Activated naive CD4-positive, alpha-beta T cell treated with anti-CD3 and anti-CD28 coated beads for 36 hours (primary cell): Measurements from ENCODE around the gene DDX1. TPM values are rescaled to one million over a fixed set of nuclear protein-coding genes. Genes with fewer than 3 reads are reported as not detected.

Experiments used
- CTCF ChIA-PET: fragments of 350-600 bp; sonication (Branson Sonifier 250); formaldehyde crosslinking; loops from one replicate; lab custom pipeline; 2021; ENCODE audit warnings: antibody characterized with exemption; lab: Charles Lee
- DNase-seq: peaks from one replicate; pipeline ENCODE4 v3.0.0-alpha.2; 2020
- H3K27ac Mint-ChIP-seq: one replicate; pipeline ENCODE4 v1.8.0; 2021; ENCODE audit warnings: mild to moderate bottlenecking, mixed read lengths
- H3K27me3 Mint-ChIP-seq: one replicate; pipeline ENCODE4 v1.8.0; 2021; ENCODE audit warnings: low read depth, mixed read lengths
- H3K36me3 Mint-ChIP-seq: one replicate; pipeline ENCODE4 v1.8.0; 2021; ENCODE audit warnings: low read depth, mixed read lengths
- H3K4me1 Mint-ChIP-seq: one replicate; pipeline ENCODE4 v1.8.0; 2021; ENCODE audit warnings: low read depth, mixed read lengths
- H3K4me3 Mint-ChIP-seq: one replicate; pipeline ENCODE4 v1.8.0; 2021; ENCODE audit warnings: mild to moderate bottlenecking, moderate library complexity, mixed read lengths
- H3K9me3 Mint-ChIP-seq: one replicate; pipeline ENCODE4 v1.8.0; 2021; ENCODE audit warnings: mixed read lengths
- intact Hi-C: fragments of 100-400 bp; cut with micrococcal nuclease; formaldehyde crosslinking; loops from one replicate; pipeline ENCODE4 v1.15.1; 2023
- total RNA-seq, 2 experiments: library from RNA; stranded (reverse); gene quantifications; one replicate each; pipeline ENCODE4 v1.2.3, GENCODE V29; 2021

The DDX1 gene
- total RNA-seq, 2 experiments from 2014 or later, result 61.7 to 64.1 TPM

DNA sequence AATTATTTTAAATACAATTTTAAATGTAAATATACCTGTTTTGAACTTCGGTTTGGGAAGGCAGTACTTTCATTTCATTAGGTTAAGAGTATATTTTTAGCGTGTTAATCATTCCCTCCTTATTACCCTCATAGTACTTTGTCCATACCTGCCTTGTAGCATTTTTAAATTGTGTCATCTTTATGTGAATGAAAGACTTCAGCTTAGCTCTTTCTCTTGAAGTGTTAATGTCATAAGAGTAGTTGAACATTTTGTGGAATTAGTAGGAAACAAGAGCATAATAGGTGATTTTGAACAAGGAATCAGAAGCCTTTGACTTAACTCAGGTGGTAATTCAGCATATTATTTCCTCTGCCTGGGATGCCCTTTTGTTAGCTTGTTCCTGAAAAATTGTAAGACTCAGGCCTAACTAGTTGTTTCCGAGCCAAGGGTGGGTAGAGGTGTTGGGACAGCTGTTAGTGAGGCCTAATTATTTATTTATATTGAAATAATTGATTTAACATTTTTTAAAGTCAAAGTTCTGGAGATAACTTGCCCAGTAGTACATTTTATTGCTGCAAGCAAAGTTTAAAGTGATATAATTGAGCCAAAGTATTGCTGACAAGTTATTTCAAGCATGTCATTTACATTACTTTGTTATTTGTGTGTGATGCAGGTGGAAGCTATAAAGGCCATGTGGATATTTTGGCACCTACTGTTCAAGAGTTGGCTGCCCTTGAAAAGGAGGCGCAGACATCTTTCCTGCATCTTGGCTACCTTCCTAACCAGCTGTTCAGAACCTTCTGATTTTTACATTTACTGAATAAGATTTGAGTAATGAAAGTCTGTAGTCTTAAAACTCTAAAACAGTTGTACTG is 38.7 kb downstream of the DDX1 start:
- no peak for DNase-seq
- intact Hi-C loops, result no loop called here
- peaks cover 44% of the 10 kb centered on the region for H3K36me3 Mint-ChIP-seq
- no peaks in the 10 kb centered on the region for H3K9me3 Mint-ChIP-seq
- H3K4me1 Mint-ChIP-seq, result peaks cover 9% of the 10 kb centered on the region
- CTCF ChIA-PET, result interaction anchor here (1.3 kb wide), 1 partner anchor 9 kb away, joined by 3 read pairs; no protein-coding TSS in a partner anchor
- no peaks in the 10 kb centered on the region for H3K27me3 Mint-ChIP-seq
- H3K27ac Mint-ChIP-seq, result no peak overlapping the region
- no peak overlapping the region for H3K4me3 Mint-ChIP-seq

DNA sequence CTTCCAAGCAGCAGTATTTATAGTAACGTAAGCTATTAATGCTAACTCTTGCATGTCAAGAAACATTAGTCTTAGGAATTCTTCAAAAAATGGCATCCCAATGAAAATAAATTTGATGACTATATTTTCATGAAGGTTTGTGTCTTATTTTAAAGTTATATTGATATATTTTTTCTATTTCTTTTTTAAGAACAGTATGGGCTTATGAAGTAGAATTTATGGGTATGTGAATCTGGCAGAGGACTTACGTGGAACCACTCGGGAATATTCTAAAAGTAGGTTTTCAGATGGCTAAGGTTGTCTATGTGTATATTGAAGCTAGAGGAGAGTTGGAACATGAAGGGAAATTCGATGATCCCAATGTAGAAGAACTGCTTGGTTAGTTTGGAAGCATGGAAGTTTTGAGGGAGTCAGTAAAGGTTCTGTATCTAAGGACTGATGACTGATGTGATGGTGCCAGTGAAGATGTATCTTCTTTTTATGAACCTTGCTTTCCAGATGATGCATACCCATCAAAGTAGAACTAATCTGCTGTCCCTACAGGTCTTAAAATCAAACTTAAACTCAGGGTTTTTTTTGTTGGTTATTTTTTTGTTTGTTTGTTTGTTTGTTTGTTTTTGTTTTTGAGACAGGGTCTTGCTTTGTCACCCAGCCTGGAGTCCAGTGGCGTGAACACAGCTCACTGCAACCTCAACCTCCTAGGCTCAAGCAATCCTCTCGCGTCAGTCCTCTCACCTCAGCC is 39.5 kb downstream of the DDX1 start:
- H3K27ac Mint-ChIP-seq, result no peak overlapping the region

DNA sequence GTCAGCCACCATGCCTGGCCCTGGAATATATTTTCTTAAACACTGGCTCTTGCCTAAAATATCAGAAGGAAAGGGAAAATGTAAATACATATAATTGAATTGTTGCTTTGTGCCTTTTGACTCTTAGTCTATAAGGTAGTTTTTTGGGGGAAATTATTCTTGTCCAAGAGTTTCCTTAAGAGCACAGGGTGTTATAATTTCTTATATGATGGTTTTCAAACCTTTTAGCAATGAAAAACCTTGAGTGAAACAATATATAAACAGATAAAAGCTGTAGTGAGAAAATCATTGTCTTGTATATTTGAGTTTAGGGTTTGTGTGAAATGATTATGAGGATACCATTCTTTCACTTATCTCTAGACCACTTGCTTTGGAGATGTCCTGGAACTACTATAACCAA is 40.2 kb downstream of the DDX1 start:
- CTCF ChIA-PET, result interaction anchor here (1.4 kb wide), 1 partner anchor 11 kb away, joined by 3 read pairs; no protein-coding TSS in a partner anchor
- Mint-ChIP-seq H3K4me1 (peaks cover 4% of the 10 kb centered on the region), H3K27me3 (no peaks in the 10 kb centered on the region), H3K4me3 (no peak overlapping the region), H3K36me3 (peaks cover 34% of the 10 kb centered on the region), H3K27ac (peak overlapping the region; percentile 70), H3K9me3 (no peaks in the 10 kb centered on the region)
- DNase-seq, result no peak
- intact Hi-C loops, result no loop called here

More for the DNA sequence above, 39.5 kb downstream of the DDX1 start:
- no peak for DNase-seq
- intact Hi-C loops, result no loop called here
- Mint-ChIP-seq H3K9me3 (no peaks in the 10 kb centered on the region), H3K4me1 (peaks cover 9% of the 10 kb centered on the region), H3K27me3 (no peaks in the 10 kb centered on the region), H3K4me3 (no peak overlapping the region), H3K36me3 (peaks cover 39% of the 10 kb centered on the region)
- CTCF ChIA-PET, result interaction anchor here (1.3 kb wide), 1 partner anchor 8 kb away, joined by 3 read pairs; no protein-coding TSS in a partner anchor

DNA sequence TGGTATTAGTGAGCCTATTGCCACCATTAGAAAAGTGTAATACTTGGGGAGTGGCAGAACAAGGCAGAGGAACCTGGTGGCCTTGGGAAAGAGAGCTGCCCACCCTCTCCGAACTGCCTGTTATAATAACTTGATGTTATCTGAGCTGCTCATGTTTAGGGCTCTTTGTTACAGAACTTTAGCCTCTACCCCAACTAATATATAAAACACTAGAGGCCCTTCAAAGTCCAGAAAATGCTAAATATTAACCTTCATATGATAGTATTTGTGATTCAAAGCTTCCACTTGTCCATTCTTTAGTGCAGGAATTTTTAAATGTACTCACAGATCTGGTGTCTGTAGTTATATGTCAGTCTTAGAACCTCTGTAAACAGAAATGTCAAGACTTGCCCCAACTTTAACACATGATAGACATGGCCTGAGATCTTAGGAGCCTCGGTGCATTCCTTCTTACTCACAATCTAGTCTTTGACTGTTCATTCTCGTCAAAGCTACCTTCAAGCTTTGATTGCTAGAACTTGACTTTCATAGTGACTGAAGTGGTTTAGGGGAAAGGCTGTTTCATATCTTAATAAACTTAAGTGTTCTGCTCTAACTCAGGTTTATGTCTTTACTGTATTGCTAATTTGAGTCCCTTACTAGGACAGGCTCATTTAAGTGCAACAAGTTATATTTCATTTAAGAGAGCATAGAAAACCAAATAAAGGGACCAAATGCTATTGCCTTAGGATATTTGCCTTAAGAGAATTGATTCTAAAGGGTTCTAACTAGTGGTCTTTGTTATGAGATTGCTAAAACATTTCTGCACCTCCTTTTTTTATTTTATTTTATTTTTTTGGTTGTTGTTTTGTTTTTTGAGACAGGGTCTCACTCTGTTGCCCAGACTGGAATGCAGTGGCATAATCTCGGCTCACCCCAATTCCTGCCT is 41.6 kb downstream of the DDX1 start:
- Mint-ChIP-seq H3K4me3 (no peak overlapping the region), H3K36me3 (peaks cover 33% of the 10 kb centered on the region), H3K27ac (peak overlapping the region; percentile 72), H3K9me3 (no peaks in the 10 kb centered on the region), H3K4me1 (peaks cover 4% of the 10 kb centered on the region), H3K27me3 (no peaks in the 10 kb centered on the region)
- no peak for DNase-seq
- intact Hi-C loops, result no loop called here
- CTCF ChIA-PET, result interaction anchor here (0.6 to 1.4 kb wide), 2 partner anchors 10 to 23 kb away, joined by 3 read pairs; no protein-coding TSS in a partner anchor

DNA sequence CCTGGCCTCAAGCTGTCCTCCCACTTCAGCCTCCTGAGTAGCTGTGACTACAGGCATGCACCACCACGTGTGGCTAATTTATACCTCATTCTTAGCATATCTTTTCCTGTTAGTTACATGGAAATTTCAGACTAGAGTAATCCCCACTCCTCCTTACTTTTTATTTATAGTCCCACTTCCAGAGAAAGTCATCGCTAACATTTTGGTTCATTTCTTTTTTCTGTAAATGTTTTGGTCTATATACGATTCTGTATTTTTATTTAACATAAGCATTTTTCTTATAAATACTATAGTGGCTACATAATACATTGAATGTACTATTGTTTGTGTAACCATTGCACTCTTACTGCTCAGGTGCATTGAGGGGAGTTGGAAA is 42.3 kb downstream of the DDX1 start:
- CTCF ChIA-PET, result interaction anchor here (0.6 kb wide), 1 partner anchor 126 kb away, joined by 10 read pairs; no protein-coding TSS in a partner anchor
- H3K27ac Mint-ChIP-seq, result peak overlapping the region; percentile 28
- intact Hi-C loops, result no loop called here

DNA sequence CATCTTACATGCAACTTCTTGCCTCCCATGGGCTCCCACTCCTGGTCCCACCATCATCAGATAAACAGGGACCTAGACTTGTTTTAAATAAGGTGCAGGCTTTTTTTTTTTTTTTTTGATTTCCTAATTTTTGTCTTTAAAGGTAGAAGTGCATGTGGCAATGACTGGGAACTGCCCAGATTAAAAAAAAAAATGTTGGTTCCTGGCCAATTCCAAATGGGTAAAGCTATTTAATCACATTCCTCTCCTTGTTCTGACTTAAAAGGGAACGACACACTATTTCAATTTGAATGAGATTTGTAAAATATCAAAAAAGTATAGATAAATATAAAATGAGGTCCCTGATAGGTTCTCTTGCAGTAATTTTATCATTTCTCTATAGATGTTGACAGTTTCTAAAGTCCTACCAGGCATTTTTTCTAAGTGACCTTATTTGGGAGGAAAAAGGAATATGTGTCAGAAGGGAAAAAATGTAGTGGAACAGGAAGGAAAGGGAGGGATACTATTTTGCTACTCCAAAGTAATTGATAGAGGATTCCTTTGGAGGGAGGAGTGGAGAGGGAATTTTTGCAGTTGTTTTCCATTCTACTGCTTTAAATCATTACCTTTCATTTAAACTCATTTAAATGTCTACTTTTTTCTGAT is 43.3 kb downstream of the DDX1 start:
- H3K4me1 Mint-ChIP-seq, result peaks cover 4% of the 10 kb centered on the region
- CTCF ChIA-PET, result interaction anchor here (0.6 to 1.3 kb wide), 5 partner anchors 94 to 668 kb away, joined by 3 to 10 read pairs (median 4); no protein-coding TSS in a partner anchor
- DNase-seq, result no peak
- no peaks in the 10 kb centered on the region for H3K9me3 Mint-ChIP-seq
- H3K4me3 Mint-ChIP-seq, result no peak overlapping the region
- intact Hi-C loops, result loop anchor here (5.0 kb wide), 3 partner anchors 162 to 1122 kb away; no protein-coding TSS in a partner anchor
- no peak overlapping the region for H3K27ac Mint-ChIP-seq
- no peaks in the 10 kb centered on the region for H3K27me3 Mint-ChIP-seq
- H3K36me3 Mint-ChIP-seq, result peaks cover 37% of the 10 kb centered on the region

More for the DNA sequence above, 42.3 kb downstream of the DDX1 start:
- Mint-ChIP-seq H3K36me3 (peaks cover 33% of the 10 kb centered on the region), H3K4me1 (peaks cover 4% of the 10 kb centered on the region), H3K27me3 (no peaks in the 10 kb centered on the region), H3K4me3 (no peak overlapping the region), H3K9me3 (no peaks in the 10 kb centered on the region)
- no peak for DNase-seq

DNA sequence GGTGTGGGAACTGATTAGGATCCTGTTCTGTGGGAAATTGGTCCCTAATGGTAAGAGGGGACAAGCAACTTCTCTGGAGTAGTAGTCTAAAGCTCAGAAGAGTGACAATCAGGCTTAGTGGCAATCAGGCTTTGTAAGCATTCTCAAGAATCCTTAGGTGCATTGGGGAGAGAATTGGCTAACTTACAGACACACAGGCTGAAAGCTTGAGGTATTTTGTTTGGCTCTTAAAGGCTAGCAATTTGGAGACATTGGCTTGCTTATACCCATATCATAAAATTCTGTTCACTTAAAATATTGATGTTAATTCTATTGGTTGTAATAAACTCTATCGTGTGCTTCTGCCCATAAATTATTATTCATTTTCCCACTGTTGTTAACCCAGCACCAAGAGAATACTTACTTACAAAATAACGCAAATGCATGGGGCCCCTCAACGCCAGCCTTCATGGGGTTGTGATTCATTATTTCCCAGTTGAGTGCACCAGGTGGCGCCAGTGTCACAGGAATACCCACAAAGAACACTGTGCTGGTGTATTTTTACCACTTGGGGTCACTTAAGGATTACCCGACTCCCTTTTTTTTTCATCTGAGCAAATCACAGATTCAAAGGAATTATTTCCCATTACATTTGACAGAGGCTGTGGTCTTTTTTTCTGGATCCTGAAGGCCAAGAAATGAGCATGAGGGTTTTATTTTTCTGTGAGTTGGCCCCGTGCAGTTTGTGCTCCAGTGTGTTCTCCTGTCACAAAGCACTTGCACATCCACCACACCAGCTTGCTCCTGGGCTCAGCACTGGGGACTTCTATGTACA is 45.5 kb downstream of the DDX1 start:
- Mint-ChIP-seq H3K36me3 (peaks cover 44% of the 10 kb centered on the region), H3K27ac (no peak overlapping the region), H3K4me3 (no peak overlapping the region), H3K9me3 (peaks cover 8% of the 10 kb centered on the region), H3K27me3 (no peaks in the 10 kb centered on the region), H3K4me1 (peaks cover 6% of the 10 kb centered on the region)
- CTCF ChIA-PET, result interaction anchor here (0.9 to 1.9 kb wide), 5 partner anchors 17 to 302 kb away, joined by 3 to 7 read pairs (median 3); partner anchors contain the start of gene MYCN
- DNase-seq, result peak; percentile 81
- intact Hi-C loops, result loop anchor here (1.0 to 5.0 kb wide), 9 partner anchors 111 to 1120 kb away; partner anchors contain the start of gene MYCN

DNA sequence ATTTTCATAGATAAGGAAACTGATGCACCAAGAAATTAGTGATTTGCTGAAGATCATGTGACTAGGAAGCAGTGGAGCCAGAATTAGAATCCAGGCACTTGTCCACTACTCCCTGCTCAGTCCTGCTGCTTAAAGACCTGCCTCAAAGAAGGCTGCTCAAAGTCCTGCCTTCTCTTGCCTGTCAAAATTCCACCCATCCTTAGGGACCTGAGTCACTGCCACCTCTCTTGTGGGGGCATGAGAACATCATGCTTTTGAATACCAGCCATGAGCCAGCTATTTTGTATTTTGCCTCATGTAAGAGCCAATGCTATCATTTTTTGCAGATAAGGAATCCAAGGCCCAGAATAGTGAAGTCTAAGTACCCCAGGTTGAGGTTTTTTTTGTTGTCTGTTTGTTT is 47.1 kb downstream of the DDX1 start:
- no peak for DNase-seq
- Mint-ChIP-seq H3K4me3 (no peak overlapping the region), H3K27me3 (no peaks in the 10 kb centered on the region), H3K9me3 (peaks cover 8% of the 10 kb centered on the region), H3K27ac (no peak overlapping the region), H3K36me3 (peaks cover 37% of the 10 kb centered on the region), H3K4me1 (peaks cover 3% of the 10 kb centered on the region)
- CTCF ChIA-PET, result interaction anchor here (0.8 to 1.3 kb wide), 2 partner anchors 8 to 301 kb away, joined by 3 to 5 read pairs; no protein-coding TSS in a partner anchor
- intact Hi-C loops, result loop anchor here (5.0 kb wide), 3 partner anchors 159 to 1119 kb away; no protein-coding TSS in a partner anchor

DNA sequence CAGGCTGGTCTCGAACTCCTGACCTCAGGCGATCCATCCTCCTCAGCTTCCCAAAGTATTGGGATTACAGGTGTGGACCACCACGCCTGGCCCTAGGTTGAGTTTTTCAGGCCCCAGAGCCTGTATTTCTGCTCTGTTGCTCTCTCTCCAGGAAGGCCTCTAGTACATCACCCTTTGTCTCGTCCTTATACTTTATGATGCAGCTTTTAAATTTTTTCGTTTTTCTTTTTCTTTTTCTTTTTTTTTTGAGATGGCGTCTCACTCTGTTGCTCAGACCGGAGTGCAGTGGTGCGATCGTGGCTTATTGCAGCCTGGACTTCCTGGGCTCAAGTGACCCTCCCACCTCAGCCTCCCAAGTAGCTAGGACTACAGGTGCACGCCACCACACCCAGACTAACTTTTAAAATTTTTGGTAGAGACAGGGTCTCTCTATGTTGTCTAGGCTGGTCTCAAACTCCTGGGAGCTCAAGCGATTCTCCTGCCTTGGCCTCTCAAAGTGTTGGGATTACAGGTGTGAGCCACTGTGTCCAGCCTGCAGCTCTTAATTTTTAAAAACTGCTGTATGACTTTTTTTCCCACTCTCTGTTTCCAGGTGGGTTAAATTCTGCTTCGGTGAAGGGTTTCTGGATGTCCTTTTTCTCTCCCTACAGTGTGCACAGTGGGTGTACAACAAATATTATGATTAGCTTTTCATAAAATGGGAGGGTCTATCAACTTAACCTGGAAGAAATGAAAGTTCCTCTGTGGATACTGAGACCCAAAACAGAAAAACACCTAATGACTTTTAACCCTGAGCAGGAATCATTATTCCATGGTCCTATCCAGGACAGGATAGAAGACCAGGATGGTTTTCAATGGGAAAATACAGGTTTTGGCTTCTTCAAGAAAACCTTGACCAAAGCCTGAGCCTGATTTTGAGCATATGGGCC is 47.9 kb downstream of the DDX1 start:
- H3K4me1 Mint-ChIP-seq, result peaks cover 3% of the 10 kb centered on the region
- no peaks in the 10 kb centered on the region for H3K27me3 Mint-ChIP-seq
- peaks cover 33% of the 10 kb centered on the region for H3K36me3 Mint-ChIP-seq
- CTCF ChIA-PET, result interaction anchor here (0.7 to 1.3 kb wide), 3 partner anchors 9 to 300 kb away, joined by 3 to 5 read pairs (median 5); no protein-coding TSS in a partner anchor
- intact Hi-C loops, result loop anchor here (5.0 kb wide), 3 partner anchors 158 to 1118 kb away; no protein-coding TSS in a partner anchor
- H3K4me3 Mint-ChIP-seq, result no peak overlapping the region
- no peak overlapping the region for H3K27ac Mint-ChIP-seq
- no peak for DNase-seq
- peaks cover 8% of the 10 kb centered on the region for H3K9me3 Mint-ChIP-seq
